K562 (cell line): Measurements from ENCODE around the gene MPZL1. TPM values are rescaled to one million over a fixed set of nuclear protein-coding genes. Genes with fewer than 3 reads are reported as not detected.

ENCODE experiments used
- ARHGAP35 ChIP-seq: fragments of 450-650 bp; IDR thresholded peaks from 2 replicates; pipeline ENCODE4 v1.6.1; 2018; ENCODE audit not compliant: partially characterized antibody
- ARID2 ChIP-seq: fragments of 450-650 bp; IDR thresholded peaks from 2 replicates; pipeline ENCODE4 v1.6.1; 2017; ENCODE audit warnings: antibody characterized with exemption, mild to moderate bottlenecking
- ATF4 ChIP-seq: fragments of 450-650 bp; formaldehyde crosslinking; IDR thresholded peaks from 2 replicates; pipeline ENCODE4 v1.4.0; 2022; ENCODE audit warnings: mild to moderate bottlenecking, moderate library complexity
- BCOR ChIP-seq: fragments of 450-650 bp; IDR thresholded peaks from 2 replicates; pipeline ENCODE4 v1.6.1; 2016
- CC2D1A ChIP-seq: fragments of 450-650 bp; IDR thresholded peaks from 2 replicates; pipeline ENCODE4 v1.6.1; 2017; ENCODE audit warnings: mild to moderate bottlenecking
- DMBX1 ChIP-seq: fragments of 250-450 bp; sonication (Bioruptor Pico); IDR thresholded peaks from 2 replicates; pipeline ENCODE4 v1.8.0; 2022; ENCODE audit warnings: inconsistent platforms, mild to moderate bottlenecking, moderate library complexity, borderline replicate concordance
- FOS ChIP-seq: IDR thresholded peaks from 3 replicates; pipeline ENCODE4 v1.6.1; 2011; ENCODE audit not compliant: insufficient read length; ENCODE audit errors: extremely low read depth
- HES1 ChIP-seq: fragments of 450-650 bp; IDR thresholded peaks from 2 replicates; pipeline ENCODE4 v1.6.1; 2016; ENCODE audit warnings: low read depth, mild to moderate bottlenecking, moderate library complexity
- HMG20B ChIP-seq: fragments of 250-450 bp; sonication (Bioruptor Pico); IDR thresholded peaks from 2 replicates; pipeline ENCODE4 v1.5.0; 2021; ENCODE audit warnings: mild to moderate bottlenecking
- JUND ChIP-seq, 2 experiments: IDR thresholded peaks; 2 replicates in 1 of 2; 3 replicates in 1 of 2; pipeline ENCODE4 v1.6.1; 2011; ENCODE audit warnings: borderline replicate concordance in 2 of 2, low read depth in 2 of 2, low read length in 2 of 2, improper control_type of control experiment in 1 of 2, missing biosample characterization in 1 of 2, missing genetic modification characterization in 1 of 2, missing genetic modification reagents in 1 of 2
- KLF13 ChIP-seq: fragments of 450-650 bp; IDR thresholded peaks from 2 replicates; pipeline ENCODE4 v1.6.1; 2016; ENCODE audit warnings: missing genetic modification characterization, low read depth, mild to moderate bottlenecking, missing compliant biosample characterization, moderate library complexity, borderline replicate concordance
- NEUROD1 ChIP-seq: fragments of 150-350 bp; IDR thresholded peaks from 2 replicates; pipeline ENCODE4 v1.6.1; 2014; ENCODE audit warnings: borderline replicate concordance, low read length, low read depth; ENCODE audit not compliant: partially characterized antibody
- NFE2 ChIP-seq: IDR thresholded peaks from 2 replicates; pipeline ENCODE4 v1.6.1; 2014; ENCODE audit warnings: antibody characterized with exemption, low read depth
- PBX2 ChIP-seq, 2 experiments: IDR thresholded peaks in 1 of 2; conservative IDR thresholded peaks in 1 of 2; 2 replicates each; pipeline ENCODE4 v1.6.1; 2016; ENCODE audit warnings: low read depth in 2 of 2, mild to moderate bottlenecking in 1 of 2, missing compliant biosample characterization in 1 of 2, missing genetic modification characterization in 1 of 2, moderate library complexity in 1 of 2
- PTTG1 ChIP-seq: fragments of 450-650 bp; IDR thresholded peaks from 2 replicates; pipeline ENCODE4 v1.6.1; 2016; ENCODE audit warnings: low read depth, mild to moderate bottlenecking, missing genetic modification characterization, missing compliant biosample characterization
- PYGO2 ChIP-seq: fragments of 450-650 bp; IDR thresholded peaks from 2 replicates; pipeline ENCODE4 v1.6.1; 2016; ENCODE audit warnings: mild to moderate bottlenecking, missing genetic modification characterization, moderate library complexity, missing compliant biosample characterization
- SAFB ChIP-seq: fragments of 200-400 bp; formaldehyde crosslinking; IDR thresholded peaks from 2 replicates; pipeline ENCODE4 v1.6.1; 2017; ENCODE audit warnings: low read depth, low read length, borderline replicate concordance
- STAT5B ChIP-seq: fragments of 250-450 bp; sonication (Bioruptor Pico); IDR thresholded peaks from 2 replicates; pipeline ENCODE4 v1.8.0; 2021; ENCODE audit warnings: mild to moderate bottlenecking, inconsistent platforms
- ZBTB49 ChIP-seq: sonication (generic); formaldehyde crosslinking; IDR thresholded peaks from 2 replicates; pipeline ENCODE4 v1.8.0; 2022; ENCODE audit warnings: missing genetic modification reagents, mild to moderate bottlenecking, borderline replicate concordance
- ZNF280A ChIP-seq: fragments of 450-650 bp; IDR thresholded peaks from 2 replicates; pipeline ENCODE4 v1.6.1; 2018; ENCODE audit warnings: mild to moderate bottlenecking, low read depth; ENCODE audit not compliant: partially characterized antibody
- ZNF384 ChIP-seq: IDR thresholded peaks from 2 replicates; pipeline ENCODE4 v1.6.1; 2012; ENCODE audit warnings: low read depth, low read length, improper control_type of control experiment
- polyA plus RNA-seq, 8 experiments: library from polyadenylated mRNA; depleted of rRNA in 4 of 8; stranded (reverse) in 5 of 8; unstranded in 3 of 8; fragments of >200 nt; fragmentation: Nextera tagmentation in 2 of 8; fragmentation: Illumina TruSeq in 1 of 8; extraction: Ambion mirVana in 2 of 8; extraction: Trizol in 1 of 8; gene quantifications; 2 replicates each; pipeline versions ENCODE4 v1.2.1 to v1.2.3, GENCODE V29; 2011 to 2014; ENCODE audit warnings: inconsistent platforms in 1 of 8, missing spikeins in 1 of 8
- total RNA-seq, 7 experiments: library from RNA; depleted of rRNA in 6 of 7; stranded (reverse); fragments of >200 nt in 6 of 7; fragmentation: Illumina TruSeq in 2 of 7; extraction: Trizol in 2 of 7; gene quantifications; 2 replicates each; pipeline versions ENCODE4 v1.2.1 to v1.2.3, GENCODE V29; 2011 to 2021; ENCODE audit warnings: low replicate concordance in 1 of 7

Gene MPZL1
- total and polyA plus RNA-seq, 9 of the 15 experiments (the other 6 are each of a cell fraction or from before 2014, with no cell fraction given): 14.5 to 153 (median 66.5) TPM

GRCh38 chr1:167797015-167797414 lies 75.2 kb downstream of the MPZL1 start (continued):
- TF ChIP-seq FOS: no peak
- no peak for TF ChIP-seq DMBX1 (CRISPR knock-in tag)
- peak; percentile 82 for TF ChIP-seq NFE2
- TF ChIP-seq ZNF384: no peak
- TF ChIP-seq CC2D1A: no peak
- no peak for TF ChIP-seq ATF4 (CRISPR knock-in tag)
- TF ChIP-seq ZBTB49 (CRISPR knock-in tag): no peak
- TF ChIP-seq HES1: no peak
- TF ChIP-seq JUND (IDR thresholded peaks at IDR 0.05; ENCODE audit: borderline replicate concordance, low read depth, low read length): peak; percentile 26; the same call in 1 of the 2 replicates
- no peak for TF ChIP-seq JUND (tag; IDR thresholded peaks at IDR 0.05; ENCODE audit: borderline replicate concordance, low read depth, low read length)
- TF ChIP-seq STAT5B (CRISPR knock-in tag): no peak
- TF ChIP-seq SAFB: no peak
- no peak for TF ChIP-seq ARHGAP35
- no peak for TF ChIP-seq PBX2 (CRISPR knock-in tag; IDR thresholded peaks at IDR 0.05; ENCODE audit: low read depth)
- TF ChIP-seq PBX2 (tag; conservative IDR thresholded peaks at IDR 0.05; ENCODE audit: low read depth): no peak
- no peak for TF ChIP-seq NEUROD1
- no peak for TF ChIP-seq ZNF280A
- no peak for TF ChIP-seq ARID2
- no peak for TF ChIP-seq BCOR
- TF ChIP-seq KLF13 (tag): no peak
- TF ChIP-seq HMG20B: no peak
- TF ChIP-seq PTTG1: no peak
- TF ChIP-seq PYGO2 (tag): no peak
